ENCODE data around the gene SEMA3C.

The SEMA3C gene

GRCh38 chr7:80766724-80767123, 152.1 kb downstream of the SEMA3C start:
- Mint-ChIP-seq H3K4me1 (ENCODE audit: low read depth) (no peaks in the 10 kb centered on the region), H3K27ac (no peak overlapping the region), H3K27me3 (no peaks in the 10 kb centered on the region), H3K9me3 (no peaks in the 10 kb centered on the region), H3K36me3 (ENCODE audit: low read depth) (no peaks in the 10 kb centered on the region), H3K4me3 (no peak overlapping the region)
- no peak for DNase-seq

DNA sequence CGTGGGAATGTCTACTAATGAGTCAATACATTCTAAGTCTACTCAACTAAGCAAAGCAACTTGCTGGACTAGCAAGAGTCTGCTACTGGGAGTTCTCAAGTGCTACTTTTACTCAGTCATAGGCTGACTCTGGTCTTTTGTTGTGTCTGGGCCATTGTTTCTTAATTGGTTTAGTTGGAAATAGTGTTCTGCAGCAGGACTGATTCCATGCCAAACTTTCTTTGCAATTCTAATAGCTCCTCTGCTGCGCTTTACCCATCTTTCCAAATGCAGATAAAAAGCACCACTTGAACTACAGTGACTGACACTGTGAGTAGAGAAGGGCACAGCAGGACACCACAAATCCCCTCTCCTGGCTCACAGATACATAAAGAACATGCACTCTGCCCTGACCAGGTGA, 154.7 kb downstream of the SEMA3C start:
- no peak overlapping the region for H3K4me3 Mint-ChIP-seq
- DNase-seq, result no peak
- H3K36me3 Mint-ChIP-seq (ENCODE audit: low read depth), result no peaks in the 10 kb centered on the region
- H3K27ac Mint-ChIP-seq, result no peak overlapping the region
- H3K27me3 Mint-ChIP-seq, result no peaks in the 10 kb centered on the region
- no peaks in the 10 kb centered on the region for H3K4me1 Mint-ChIP-seq (ENCODE audit: low read depth)
- no peaks in the 10 kb centered on the region for H3K9me3 Mint-ChIP-seq

DNA sequence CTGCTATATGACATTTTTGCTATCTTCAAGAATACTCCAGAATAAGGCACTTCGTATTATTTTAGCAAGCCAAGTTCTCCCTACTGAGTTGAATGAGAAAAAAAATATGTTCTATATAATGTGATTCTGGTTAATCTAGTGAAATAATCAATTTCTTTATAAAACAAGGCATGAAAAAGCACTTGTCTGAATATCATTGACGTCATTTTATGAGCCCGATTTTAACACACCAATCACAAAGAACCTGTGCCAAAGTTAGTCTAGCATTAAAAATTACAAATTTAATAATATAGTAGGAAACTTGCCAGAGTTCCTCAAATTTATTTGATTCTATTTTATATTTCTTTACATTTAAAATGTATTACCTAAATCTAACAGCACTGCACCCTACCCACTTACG, 155.1 kb downstream of the SEMA3C start:
- no peaks in the 10 kb centered on the region for H3K9me3 Mint-ChIP-seq
- no peak overlapping the region for H3K27ac Mint-ChIP-seq
- H3K36me3 Mint-ChIP-seq (ENCODE audit: low read depth), result no peaks in the 10 kb centered on the region
- no peaks in the 10 kb centered on the region for H3K27me3 Mint-ChIP-seq
- H3K4me1 Mint-ChIP-seq (ENCODE audit: low read depth), result no peaks in the 10 kb centered on the region
- no peak overlapping the region for H3K4me3 Mint-ChIP-seq
- no peak for DNase-seq

DNA sequence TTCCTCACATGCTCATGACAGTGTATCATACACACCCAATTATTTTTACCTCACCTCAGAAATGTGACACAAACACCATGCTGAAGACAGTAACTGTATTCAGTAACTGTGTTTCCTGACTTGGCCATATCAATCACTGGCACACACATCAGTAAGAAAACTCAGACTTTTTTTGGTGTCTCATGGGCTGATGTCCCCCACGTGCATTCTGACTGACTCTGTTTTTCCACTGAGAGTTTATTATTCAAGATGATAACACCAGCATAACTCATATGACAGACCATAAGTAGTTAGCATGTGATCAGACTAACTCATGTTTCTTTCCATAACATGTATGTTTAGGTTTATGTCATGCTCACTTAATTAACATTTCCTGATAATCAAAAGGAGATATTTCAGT, 155.6 kb downstream of the SEMA3C start:
- Mint-ChIP-seq H3K36me3 (ENCODE audit: low read depth) (no peaks in the 10 kb centered on the region), H3K27ac (no peak overlapping the region), H3K4me1 (ENCODE audit: low read depth) (no peaks in the 10 kb centered on the region), H3K9me3 (no peaks in the 10 kb centered on the region), H3K4me3 (no peak overlapping the region), H3K27me3 (no peaks in the 10 kb centered on the region)
- DNase-seq, result no peak

DNA sequence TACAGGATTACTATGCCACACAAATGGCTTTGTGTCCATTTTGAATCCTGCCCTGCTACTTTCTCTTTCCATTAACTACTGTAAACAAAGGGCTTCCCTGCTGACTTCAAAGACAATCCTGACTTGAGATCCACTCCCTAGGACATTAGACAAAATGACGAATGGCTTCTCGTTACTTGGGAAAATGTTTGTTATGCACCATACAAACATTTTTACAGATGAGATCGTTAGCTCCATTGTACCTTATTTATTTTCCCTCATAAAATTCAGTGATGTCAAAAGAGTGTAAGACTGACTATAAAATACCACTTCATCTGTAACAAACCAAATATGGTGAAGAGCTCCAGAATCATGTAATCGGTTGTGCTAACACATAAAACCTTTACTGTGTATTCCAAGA, 158.6 kb downstream of the SEMA3C start:
- no peak for DNase-seq
- Mint-ChIP-seq H3K4me1 (ENCODE audit: low read depth) (no peaks in the 10 kb centered on the region), H3K27ac (no peak overlapping the region), H3K4me3 (no peak overlapping the region), H3K27me3 (no peaks in the 10 kb centered on the region), H3K9me3 (no peaks in the 10 kb centered on the region), H3K36me3 (ENCODE audit: low read depth) (no peaks in the 10 kb centered on the region)

DNA sequence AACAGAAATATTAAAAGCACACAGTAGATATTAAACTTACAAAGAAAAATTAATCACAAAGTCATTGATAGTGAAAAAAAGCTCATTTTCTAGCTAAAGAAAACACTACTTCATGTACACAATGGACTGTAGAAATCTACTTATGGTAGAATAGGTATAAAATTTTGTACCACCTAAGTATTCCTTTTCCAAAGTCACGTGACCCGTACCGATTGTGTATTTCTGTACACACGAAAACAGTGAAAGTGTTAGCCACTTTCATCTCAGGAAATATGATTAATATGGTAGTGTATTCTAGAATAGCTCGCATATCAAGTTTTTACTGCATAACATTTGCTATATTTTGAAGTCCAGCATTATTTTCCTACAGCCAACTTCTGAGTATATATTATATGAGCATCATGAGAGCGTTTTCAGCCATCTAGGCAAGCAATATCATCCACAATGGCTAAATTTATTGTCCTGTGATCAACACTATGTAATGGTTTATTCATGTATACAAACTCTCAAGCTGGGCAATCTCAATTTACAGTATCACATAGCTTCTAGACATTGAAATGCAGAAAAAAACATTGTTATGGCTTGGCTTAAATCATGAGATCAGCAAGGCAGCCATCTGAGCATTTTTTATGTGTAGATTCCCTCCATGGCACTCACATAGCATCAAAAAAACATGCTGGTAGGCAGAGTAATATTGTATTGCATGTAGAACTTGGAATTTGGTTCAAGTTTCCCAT, 165.7 kb downstream of the SEMA3C start:
- Mint-ChIP-seq H3K9me3 (peaks cover 4% of the 10 kb centered on the region), H3K36me3 (ENCODE audit: low read depth) (no peaks in the 10 kb centered on the region), H3K4me3 (no peak overlapping the region), H3K27me3 (no peaks in the 10 kb centered on the region), H3K4me1 (ENCODE audit: low read depth) (no peaks in the 10 kb centered on the region), H3K27ac (no peak overlapping the region)
- no peak for DNase-seq

DNA sequence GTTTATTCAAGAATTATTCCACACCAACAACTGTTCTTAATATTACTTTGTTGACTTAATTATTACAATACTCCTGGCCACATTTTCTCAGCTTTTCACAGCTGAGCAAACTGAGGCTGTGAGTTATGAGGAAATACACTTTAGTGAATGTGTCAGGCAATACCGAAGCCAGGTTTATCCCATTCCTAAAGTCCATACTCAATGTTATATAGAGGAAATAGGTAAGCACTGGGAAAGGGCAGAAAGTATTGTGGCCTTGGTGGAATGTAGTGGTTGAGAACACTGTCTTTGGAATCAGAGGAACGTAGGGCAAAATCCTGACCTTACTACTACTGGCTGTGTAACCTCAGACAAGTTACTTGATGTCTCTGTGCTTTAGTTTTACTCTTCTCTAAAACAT, 169.6 kb downstream of the SEMA3C start:
- H3K27ac Mint-ChIP-seq, result no peak overlapping the region
- H3K36me3 Mint-ChIP-seq (ENCODE audit: low read depth), result no peaks in the 10 kb centered on the region
- no peaks in the 10 kb centered on the region for H3K27me3 Mint-ChIP-seq
- DNase-seq, result no peak
- H3K9me3 Mint-ChIP-seq, result peaks cover 4% of the 10 kb centered on the region
- H3K4me3 Mint-ChIP-seq, result no peak overlapping the region
- no peaks in the 10 kb centered on the region for H3K4me1 Mint-ChIP-seq (ENCODE audit: low read depth)

GRCh38 chr7:80748363-80749042, 170.3 kb downstream of the SEMA3C start:
- Mint-ChIP-seq H3K27me3 (no peaks in the 10 kb centered on the region), H3K4me3 (no peak overlapping the region)

GRCh38 chr7:80740778-80741545, 177.9 kb downstream of the SEMA3C start:
- H3K4me1 Mint-ChIP-seq (ENCODE audit: low read depth), result no peaks in the 10 kb centered on the region

More at GRCh38 chr7:80748363-80749042, 170.3 kb downstream of the SEMA3C start:
- Mint-ChIP-seq H3K9me3 (peaks cover 4% of the 10 kb centered on the region), H3K36me3 (ENCODE audit: low read depth) (no peaks in the 10 kb centered on the region), H3K4me1 (ENCODE audit: low read depth) (no peaks in the 10 kb centered on the region), H3K27ac (no peak overlapping the region)
- DNase-seq, result no peak

DNA sequence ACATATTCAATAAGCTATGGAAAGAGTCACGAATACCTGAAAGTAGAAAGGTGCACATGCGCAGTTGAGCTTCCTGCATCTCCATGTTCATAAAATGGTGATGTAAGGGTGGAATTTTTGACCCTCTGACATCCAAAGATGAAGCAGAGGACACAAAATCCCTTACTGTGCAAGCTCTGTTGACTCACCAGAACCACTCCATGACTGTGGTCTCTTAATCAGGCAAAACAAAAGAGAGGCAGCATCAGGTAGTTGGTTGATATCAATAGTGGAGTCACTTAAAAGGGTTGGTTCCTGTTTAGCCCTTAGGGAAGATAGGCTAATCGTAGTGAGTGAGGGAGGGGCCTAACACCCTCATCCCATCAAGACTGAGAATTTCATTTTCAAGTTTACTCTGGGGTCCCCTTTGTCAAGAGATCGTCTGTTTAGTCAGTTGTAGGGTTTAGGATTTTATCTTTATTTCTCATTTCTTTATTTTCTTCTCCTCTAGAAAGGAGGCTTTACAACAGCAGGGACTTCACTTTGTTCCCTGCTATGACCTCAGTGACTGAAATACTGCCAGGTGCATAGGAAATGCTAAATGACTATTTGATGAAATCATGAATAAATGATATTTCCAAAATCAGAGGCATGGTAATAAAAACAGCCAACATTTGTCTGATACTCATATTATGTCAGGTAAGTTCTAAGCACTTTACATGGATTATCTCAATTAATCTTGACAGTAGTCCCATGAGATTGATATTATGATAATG, 182.3 kb downstream of the SEMA3C start:
- no peaks in the 10 kb centered on the region for H3K36me3 Mint-ChIP-seq (ENCODE audit: low read depth)
- DNase-seq, result no peak

More at GRCh38 chr7:80740778-80741545, 177.9 kb downstream of the SEMA3C start:
- no peak for DNase-seq
- Mint-ChIP-seq H3K36me3 (ENCODE audit: low read depth) (no peaks in the 10 kb centered on the region), H3K4me3 (no peak overlapping the region), H3K27ac (no peak overlapping the region), H3K27me3 (no peaks in the 10 kb centered on the region), H3K9me3 (no peaks in the 10 kb centered on the region)

DNA sequence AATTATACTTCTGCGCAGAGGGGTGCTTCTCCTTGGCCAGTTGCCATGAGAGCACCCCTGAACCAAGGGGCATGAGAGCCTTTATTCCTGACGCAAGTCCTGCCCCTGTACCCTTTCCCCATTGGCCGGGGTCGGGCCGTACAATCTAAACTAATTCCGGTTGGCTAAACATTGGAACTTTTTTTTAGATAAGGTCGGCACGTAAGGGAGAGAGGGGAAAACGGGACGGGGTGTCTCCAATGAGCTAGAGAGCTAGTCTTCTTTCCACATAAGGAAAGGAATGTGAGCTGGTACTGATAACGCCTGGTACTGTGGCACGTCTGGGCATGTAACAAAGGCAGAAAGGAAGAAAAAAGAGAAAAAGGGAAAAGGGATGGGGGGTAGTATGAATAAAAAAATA, 183.5 kb downstream of the SEMA3C start:
- no peaks in the 10 kb centered on the region for H3K27me3 Mint-ChIP-seq
- H3K27ac Mint-ChIP-seq, result no peak overlapping the region
- no peaks in the 10 kb centered on the region for H3K36me3 Mint-ChIP-seq (ENCODE audit: low read depth)
- no peaks in the 10 kb centered on the region for H3K9me3 Mint-ChIP-seq
- no peak overlapping the region for H3K4me3 Mint-ChIP-seq
- no peak for DNase-seq
- H3K4me1 Mint-ChIP-seq (ENCODE audit: low read depth), result no peaks in the 10 kb centered on the region

More for the DNA sequence above, 182.3 kb downstream of the SEMA3C start:
- Mint-ChIP-seq H3K4me3 (no peak overlapping the region), H3K9me3 (no peaks in the 10 kb centered on the region), H3K27ac (no peak overlapping the region), H3K27me3 (no peaks in the 10 kb centered on the region), H3K4me1 (ENCODE audit: low read depth) (no peaks in the 10 kb centered on the region)

DNA sequence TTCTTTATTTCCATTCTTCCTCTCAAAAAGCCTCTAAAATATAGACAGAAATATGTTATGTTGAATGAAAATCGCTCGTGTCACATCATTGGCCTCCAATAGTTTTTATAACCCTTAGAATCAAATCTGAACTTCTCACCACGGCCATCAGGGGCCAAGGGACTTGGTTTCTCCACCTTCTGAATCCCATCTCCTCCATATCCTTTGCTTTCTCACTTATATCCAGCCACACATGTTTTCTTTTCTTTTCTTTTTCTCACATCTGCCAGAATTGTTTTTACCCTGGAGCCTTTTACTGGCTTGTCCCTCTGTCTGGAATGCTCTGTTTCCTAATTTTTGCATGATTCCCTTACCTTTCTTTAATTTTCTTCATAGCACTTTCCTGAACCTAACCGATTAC, 184.8 kb downstream of the SEMA3C start:
- no peaks in the 10 kb centered on the region for H3K4me1 Mint-ChIP-seq (ENCODE audit: low read depth)
- H3K4me3 Mint-ChIP-seq, result no peak overlapping the region
- no peaks in the 10 kb centered on the region for H3K27me3 Mint-ChIP-seq
- no peaks in the 10 kb centered on the region for H3K9me3 Mint-ChIP-seq
- no peaks in the 10 kb centered on the region for H3K36me3 Mint-ChIP-seq (ENCODE audit: low read depth)
- no peak for DNase-seq
- H3K27ac Mint-ChIP-seq, result no peak overlapping the region

GRCh38 chr7:80733333-80733915, 185.4 kb downstream of the SEMA3C start:
- H3K36me3 Mint-ChIP-seq (ENCODE audit: low read depth), result no peaks in the 10 kb centered on the region

DNA sequence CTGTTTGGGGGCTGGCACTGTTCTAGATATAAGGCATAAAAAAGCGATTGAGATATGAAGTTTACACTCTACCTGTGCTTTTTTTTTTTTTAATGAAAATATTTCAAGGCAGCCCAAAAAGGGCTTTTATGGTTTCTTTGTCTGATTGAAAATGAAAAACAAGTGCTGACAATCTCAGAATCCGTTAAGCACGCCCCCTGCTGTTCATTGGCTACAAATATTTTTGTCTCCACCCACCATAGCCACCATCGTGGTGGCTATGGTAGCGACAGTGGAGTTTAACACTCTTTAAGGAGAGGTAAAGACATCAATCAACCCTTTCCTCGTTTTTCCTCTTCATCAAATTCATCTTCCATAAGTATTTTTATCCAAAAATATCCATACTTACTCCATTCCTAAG, 186.2 kb downstream of the SEMA3C start:
- DNase-seq, result no peak
- no peaks in the 10 kb centered on the region for H3K4me1 Mint-ChIP-seq (ENCODE audit: low read depth)
- no peak overlapping the region for H3K4me3 Mint-ChIP-seq
- H3K9me3 Mint-ChIP-seq, result no peaks in the 10 kb centered on the region
- H3K27me3 Mint-ChIP-seq, result no peaks in the 10 kb centered on the region
- no peaks in the 10 kb centered on the region for H3K36me3 Mint-ChIP-seq (ENCODE audit: low read depth)
- H3K27ac Mint-ChIP-seq, result no peak overlapping the region

More at GRCh38 chr7:80733333-80733915, 185.4 kb downstream of the SEMA3C start:
- no peak for DNase-seq
- Mint-ChIP-seq H3K4me3 (no peak overlapping the region), H3K27me3 (no peaks in the 10 kb centered on the region), H3K4me1 (ENCODE audit: low read depth) (no peaks in the 10 kb centered on the region), H3K9me3 (no peaks in the 10 kb centered on the region), H3K27ac (no peak overlapping the region)
